Measurements from ENCODE around the gene KCNS1.
A peak's percentile ranks its signal among the peaks of the same experiment; 100 is the strongest.

The KCNS1 gene

DNA sequence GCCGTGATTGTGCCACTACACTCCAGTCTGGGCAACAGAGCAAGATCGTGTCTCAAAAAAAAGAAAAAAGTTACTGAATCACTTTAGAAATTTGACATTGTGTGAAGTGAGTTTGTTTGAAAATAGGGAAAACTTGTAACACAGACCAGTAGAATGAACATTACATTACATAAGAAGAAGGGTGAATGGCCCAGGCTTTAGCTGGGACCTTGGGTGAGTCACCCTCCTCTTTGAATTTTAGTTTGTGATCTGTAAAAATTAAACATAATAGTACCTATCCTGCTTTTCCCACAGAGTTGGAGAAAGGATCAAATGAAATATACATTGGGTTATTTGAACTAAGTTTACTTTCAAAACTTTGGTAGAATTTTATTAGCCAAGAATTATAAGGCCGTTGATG lies 56.3 kb downstream of the KCNS1 start:
- no peak for DNase-seq

DNA sequence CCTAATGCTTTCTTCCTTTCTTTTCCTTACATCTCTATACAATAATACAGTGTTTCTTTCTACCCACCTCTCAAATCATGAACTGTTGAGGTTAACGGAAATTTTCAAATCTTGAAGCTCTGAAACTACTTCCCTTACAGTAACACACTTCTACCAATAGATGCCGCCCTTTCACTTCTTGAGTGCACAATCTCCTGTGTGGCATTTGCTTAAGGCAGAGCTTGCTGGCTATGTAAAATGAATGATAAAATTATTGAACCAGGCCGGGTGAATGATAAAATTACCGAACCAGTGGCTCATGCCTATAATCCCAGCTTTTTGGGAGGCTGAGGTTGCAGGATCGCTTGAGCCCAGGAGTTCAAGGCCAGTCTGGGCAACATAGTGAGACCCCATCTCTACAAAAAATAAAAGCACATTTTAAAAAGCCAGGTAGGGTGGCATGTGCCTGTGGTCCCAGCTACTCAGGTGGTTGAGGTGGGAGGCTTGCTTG lies 56.8 kb downstream of the KCNS1 start:
- DNase-seq: peak; percentile 11 to 28

DNA sequence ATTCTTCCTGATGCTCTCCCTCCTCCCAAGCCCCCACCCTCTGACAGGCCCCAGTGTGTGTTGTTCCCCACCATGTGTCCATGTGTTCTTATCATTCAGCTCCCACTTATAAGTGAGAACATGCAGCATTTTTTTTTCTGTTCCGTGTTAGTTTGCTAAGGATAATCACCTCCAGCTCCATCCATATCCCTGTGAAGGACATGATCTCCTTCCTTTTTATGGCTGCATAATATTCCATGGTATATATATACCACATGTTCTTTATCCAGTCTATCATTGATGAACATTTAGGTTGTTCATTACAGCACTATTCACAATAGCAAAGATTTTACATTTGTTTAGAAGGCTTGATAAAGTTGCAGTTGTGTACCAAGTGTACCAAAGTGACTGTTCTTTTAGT lies 57.9 kb downstream of the KCNS1 start:
- no peak for DNase-seq
